AG04450 (cell line): Measurements from ENCODE around the gene KLF9. TPM values are rescaled to one million over a fixed set of nuclear protein-coding genes. Genes with fewer than 3 reads are reported as not detected.

Source experiments
- CTCF ChIA-PET: fragments of 300-600, 350-600 bp; formaldehyde crosslinking; extraction: SDS; loops from one replicate; lab custom pipeline; 2022; ENCODE audit warnings: antibody characterized with exemption, inconsistent platforms; lab: Charles Lee
- POLR2A ChIA-PET: fragments of 350-600 bp; formaldehyde crosslinking; extraction: SDS; loops from one replicate; lab custom pipeline; 2021; ENCODE audit warnings: antibody characterized with exemption, inconsistent platforms; lab: Yijun Ruan, JAX
- DNase-seq: peaks from one replicate; pipeline ENCODE4 v3.0.0-alpha.2; 2011; ENCODE audit warnings: low read depth, low spot score
- H3K27ac ChIP-seq: one replicate; pipeline ENCODE4 v1.5.1; 2012; ENCODE audit warnings: low read depth, low read length, control low read depth
- H3K27me3 ChIP-seq: one replicate; pipeline ENCODE4 v1.6.0; 2012; ENCODE audit warnings: low read length; ENCODE audit not compliant: control insufficient read depth, insufficient read depth
- H3K4me3 ChIP-seq: 2 replicates; pipeline ENCODE4 v1.5.1; 2011; ENCODE audit warnings: mild to moderate bottlenecking, low read depth, low read length, control low read depth
- H3K9me3 ChIP-seq: 2 replicates; pipeline ENCODE4 v1.5.1; 2012; ENCODE audit warnings: low read length; ENCODE audit not compliant: control insufficient read depth, insufficient read depth
- polyA plus RNA-seq: library from polyadenylated mRNA; depleted of rRNA; stranded (reverse); fragments of >200 nt; gene quantifications from 2 replicates; pipeline ENCODE4 v1.2.3, GENCODE V29; 2011; rRNA removed
- TF ChIP-seq, protein P1 (sequence below): IDR thresholded peaks from 2 replicates; pipeline ENCODE4 v1.5.1; 2011; ENCODE audit warnings: low read depth, low read length, control low read depth, inconsistent platforms

KLF9 gene
- polyA plus RNA-seq, 1 experiment = 14.9 TPM

DNA sequence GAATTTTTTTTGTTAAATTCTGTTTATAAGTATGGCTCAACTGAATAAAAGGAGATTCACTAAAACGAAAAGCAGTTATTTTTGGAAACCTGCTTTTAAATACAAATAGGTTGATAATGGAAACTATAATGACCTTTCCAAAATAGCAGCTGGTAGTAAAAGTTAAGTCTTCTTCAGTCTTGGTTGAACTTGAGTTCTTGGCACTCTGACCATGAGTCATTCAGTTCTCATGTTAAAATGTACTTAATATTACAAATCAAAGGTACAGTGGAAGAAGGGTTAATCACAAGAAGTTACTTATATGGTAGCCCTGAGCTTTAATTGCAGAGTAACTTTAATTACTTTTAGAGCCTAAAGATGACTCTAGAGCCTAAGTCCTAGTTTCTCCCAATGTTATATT lies 62.1 kb downstream of the KLF9 start:
- TF ChIP-seq, protein P1, sequence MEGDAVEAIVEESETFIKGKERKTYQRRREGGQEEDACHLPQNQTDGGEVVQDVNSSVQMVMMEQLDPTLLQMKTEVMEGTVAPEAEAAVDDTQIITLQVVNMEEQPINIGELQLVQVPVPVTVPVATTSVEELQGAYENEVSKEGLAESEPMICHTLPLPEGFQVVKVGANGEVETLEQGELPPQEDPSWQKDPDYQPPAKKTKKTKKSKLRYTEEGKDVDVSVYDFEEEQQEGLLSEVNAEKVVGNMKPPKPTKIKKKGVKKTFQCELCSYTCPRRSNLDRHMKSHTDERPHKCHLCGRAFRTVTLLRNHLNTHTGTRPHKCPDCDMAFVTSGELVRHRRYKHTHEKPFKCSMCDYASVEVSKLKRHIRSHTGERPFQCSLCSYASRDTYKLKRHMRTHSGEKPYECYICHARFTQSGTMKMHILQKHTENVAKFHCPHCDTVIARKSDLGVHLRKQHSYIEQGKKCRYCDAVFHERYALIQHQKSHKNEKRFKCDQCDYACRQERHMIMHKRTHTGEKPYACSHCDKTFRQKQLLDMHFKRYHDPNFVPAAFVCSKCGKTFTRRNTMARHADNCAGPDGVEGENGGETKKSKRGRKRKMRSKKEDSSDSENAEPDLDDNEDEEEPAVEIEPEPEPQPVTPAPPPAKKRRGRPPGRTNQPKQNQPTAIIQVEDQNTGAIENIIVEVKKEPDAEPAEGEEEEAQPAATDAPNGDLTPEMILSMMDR = no peak
- Histone ChIP-seq H3K9me3 (no peaks in the 10 kb centered on the region), H3K27ac (no peak overlapping the region), H3K27me3 (no peaks in the 10 kb centered on the region), H3K4me3 (no peak overlapping the region)
- POLR2A ChIA-PET = interaction anchor here (0.6 kb wide), 1 partner anchor 67 kb away, joined by 3 read pairs; no protein-coding TSS in a partner anchor
- DNase-seq = peak; percentile 29
- CTCF ChIA-PET = interaction anchor here (0.6 to 1.9 kb wide), 3 partner anchors 12 to 250 kb away, joined by 4 to 13 read pairs (median 9); no protein-coding TSS in a partner anchor

DNA sequence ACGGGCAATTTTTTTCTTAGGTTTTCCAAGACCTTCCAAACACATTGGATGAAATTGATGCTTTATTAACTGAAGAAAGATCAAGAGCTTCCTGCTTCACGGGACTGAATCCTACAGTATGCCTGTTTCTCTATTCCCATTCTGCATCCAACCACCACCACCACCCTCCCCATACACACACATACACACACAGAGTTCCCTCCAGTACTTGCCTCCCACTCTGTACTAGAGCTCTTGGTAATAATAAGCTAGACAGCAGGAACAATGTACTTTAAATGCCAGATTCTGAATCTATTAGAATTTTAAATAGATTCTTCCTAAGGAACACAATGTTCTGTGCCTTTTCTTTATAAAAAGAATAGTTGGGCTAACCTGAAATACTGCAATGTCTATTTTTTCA lies 67.4 kb downstream of the KLF9 start:
- Histone ChIP-seq H3K4me3 (no peak overlapping the region), H3K27me3 (no peaks in the 10 kb centered on the region), H3K27ac (no peak overlapping the region), H3K9me3 (no peaks in the 10 kb centered on the region)
- no peak for DNase-seq
- ChIA-PET POLR2A (no interaction called here), CTCF (interaction anchor here (1.7 kb wide), 1 partner anchor 255 kb away, joined by 8 read pairs; no protein-coding TSS in a partner anchor)
- TF ChIP-seq, protein P1 = no peak

DNA sequence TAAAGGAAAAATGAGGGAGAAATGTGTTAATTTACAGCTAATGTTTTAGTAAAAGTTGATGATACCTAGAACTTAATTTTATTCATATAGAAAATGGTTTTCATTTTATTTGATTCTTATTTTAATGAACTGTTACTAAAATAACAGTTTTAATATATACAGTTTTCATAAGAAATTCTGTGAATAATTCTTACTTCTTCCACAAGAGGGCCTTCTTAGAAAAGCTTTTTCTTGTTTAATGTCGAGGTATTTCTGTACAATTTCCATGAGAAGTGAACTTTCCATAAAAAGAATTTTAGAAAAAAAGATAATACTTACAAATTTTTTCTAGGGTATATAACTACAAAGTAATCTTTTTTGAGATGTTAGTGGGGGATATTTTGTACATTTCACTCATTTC lies 73.9 kb downstream of the KLF9 start:
- Histone ChIP-seq H3K27ac (no peak overlapping the region), H3K9me3 (no peaks in the 10 kb centered on the region), H3K4me3 (no peak overlapping the region), H3K27me3 (no peaks in the 10 kb centered on the region)
- TF ChIP-seq, protein P1 = peak; percentile 53
- ChIA-PET CTCF (interaction anchor here (0.7 to 4.3 kb wide), 24 partner anchors 11 to 274 kb away, joined by 3 to 126 read pairs (median 4); partner anchors contain the start of gene KLF9), POLR2A (interaction anchor here (1.5 kb wide), 1 partner anchor 78 kb away, joined by 5 read pairs; no protein-coding TSS in a partner anchor)
- no peak for DNase-seq

Other genes with a start within 250 kb of the KLF9 start
- 18.0 and 29.1 TPM in 2 replicates for gene SMC5, start 155.7 kb downstream of the KLF9 start, polyA plus RNA-seq